GM18907 (cell line): ENCODE measurements around the gene SLC25A44.

Source experiments
- ATAC-seq: cut with Tn5 transposase; IDR thresholded peaks from one replicate; pipeline ENCODE4 v1.9.1; 2021; ENCODE audit warnings: mild to moderate bottlenecking, moderate library complexity; ENCODE audit not compliant: unreplicated experiment

The SLC25A44 gene, protein sequence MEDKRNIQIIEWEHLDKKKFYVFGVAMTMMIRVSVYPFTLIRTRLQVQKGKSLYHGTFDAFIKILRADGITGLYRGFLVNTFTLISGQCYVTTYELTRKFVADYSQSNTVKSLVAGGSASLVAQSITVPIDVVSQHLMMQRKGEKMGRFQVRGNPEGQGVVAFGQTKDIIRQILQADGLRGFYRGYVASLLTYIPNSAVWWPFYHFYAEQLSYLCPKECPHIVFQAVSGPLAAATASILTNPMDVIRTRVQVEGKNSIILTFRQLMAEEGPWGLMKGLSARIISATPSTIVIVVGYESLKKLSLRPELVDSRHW

GRCh38 chr1:156193488-156194299 is at the start of gene SLC25A44:
Gene SLC25A44 (plus strand): TSS chr1:156194104. CDS start chr1:156199848, 5,744 bp downstream.
- peak; percentile 92 for ATAC-seq

DNA sequence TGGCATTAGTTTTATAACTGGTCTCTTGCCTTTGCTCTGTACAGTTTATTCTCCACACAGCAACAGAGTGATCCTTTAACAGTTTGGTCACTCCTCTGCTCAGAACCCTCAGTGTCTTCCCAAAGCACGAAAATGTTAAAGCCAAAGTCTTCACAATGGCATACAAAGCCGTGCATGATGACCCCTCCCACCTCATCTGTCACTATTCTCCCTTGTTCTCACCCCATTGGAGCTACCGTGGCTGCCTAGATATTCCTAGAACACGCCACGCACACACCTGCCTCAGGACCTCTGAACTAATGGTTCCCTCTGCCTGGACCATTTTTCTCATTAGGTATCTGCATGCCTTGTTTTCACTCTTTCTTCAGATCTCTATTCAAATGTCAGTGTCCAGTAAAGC is 49.2 kb upstream of the SLC25A44 start:
- no peak for ATAC-seq

DNA sequence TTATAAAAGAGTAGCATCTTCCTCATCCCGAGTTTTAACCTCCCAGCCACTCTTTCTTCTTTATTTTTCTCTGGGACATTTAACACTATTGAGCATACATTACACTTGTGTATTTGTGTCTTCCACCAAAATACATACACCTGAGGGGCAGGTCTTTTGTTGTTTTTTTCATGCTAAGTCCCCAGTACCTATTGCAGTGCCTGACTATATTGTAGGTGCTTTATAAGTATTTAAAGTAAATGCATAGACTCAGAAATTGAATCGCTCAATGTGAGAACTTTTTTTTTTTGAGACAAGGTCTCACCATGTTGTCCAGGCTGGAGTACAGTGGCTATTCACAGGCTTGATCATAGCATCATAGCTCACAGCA is 48.3 kb upstream of the SLC25A44 start:
- ATAC-seq, result no peak

DNA sequence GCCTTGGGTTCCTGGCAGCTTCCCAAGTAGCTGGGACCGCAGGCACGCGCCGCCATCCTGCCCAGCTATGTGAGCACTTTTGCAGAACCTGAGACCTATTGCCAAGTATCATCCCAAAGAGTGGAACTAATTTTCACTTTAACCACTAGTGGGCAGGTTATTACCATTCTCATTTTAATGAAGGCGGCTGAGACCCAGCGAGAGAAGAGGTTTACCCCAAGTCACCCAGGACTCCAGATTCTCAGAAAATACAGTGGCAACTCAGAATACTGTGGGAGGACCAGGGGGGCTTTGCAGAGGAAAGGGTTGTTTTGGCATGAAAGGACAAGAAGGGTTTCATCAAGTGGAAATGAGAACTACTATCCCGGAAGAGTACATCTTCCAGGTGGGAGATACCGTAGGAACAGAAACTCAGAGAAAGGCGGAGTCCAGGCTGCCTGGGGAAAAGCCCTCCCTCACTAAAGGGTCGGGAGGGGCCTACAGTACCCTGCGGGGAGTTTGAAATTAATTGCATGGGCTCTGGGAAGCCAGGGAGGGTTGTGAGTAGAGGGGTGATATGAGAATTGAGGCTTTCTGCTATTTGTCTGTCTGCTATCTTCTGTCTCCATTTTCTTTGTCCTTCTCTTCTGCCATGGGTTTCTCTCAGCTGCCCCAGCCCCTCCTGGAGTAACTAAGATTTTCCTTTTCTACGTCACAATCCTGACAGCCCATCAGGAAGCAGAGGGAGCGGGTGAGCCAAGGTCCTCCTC is 47.7 kb upstream of the SLC25A44 start:
- ATAC-seq, result peak; percentile 28

DNA sequence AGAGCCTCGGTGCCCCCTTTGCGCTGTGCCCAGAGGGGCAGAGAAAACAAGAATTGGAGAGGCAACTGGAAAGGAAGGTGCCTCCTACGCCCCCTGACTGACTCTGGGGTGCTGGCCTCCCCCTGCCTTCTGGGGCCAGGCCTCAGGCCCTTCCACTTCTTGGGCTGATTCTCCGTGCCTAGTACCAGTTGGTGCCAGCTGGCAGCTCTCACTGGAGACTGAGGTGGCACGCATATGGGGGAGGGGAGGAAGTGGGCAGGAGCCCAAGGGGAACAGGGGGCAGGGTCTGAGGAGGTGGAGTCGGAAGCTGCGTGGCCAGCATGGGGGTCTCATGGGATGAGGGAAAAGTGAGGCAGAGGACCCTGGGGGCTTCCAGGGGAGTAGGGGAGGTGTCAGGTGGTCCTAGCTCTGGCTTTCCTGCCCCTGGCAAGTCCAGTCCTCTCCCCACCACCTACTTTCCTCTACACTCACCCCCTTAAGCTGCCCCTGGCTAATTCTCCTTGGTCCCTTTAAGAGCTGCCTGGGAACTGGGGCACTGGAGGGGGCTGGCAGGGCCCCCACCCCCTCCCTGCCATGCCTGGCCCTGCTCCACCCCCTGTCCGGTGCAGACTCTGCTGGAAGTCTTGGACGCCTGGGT is 47.0 kb upstream of the SLC25A44 start:
- no peak for ATAC-seq

DNA sequence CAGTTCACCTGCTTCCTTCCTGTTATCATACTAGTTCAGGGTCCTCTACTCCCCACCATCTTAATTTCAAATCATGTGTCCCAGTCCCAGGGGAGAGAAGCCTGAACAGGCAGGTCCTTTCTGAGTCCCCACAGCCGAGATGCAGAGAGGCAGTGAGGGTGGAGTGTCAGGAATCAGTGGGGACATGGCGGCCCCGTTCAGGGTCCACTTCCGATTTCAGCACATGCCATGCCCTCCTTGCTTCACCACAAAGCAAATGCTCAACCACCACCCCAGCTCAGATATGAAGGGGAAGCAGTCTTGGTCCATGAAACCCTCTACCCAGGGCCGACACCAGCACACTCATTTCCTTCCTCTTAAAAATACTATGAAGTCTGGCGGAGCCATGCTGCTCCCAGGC is 45.7 kb upstream of the SLC25A44 start:
- no peak for ATAC-seq

GRCh38 chr1:156149374-156150332 is 44.3 kb upstream of the SLC25A44 start:
- ATAC-seq, result peak; percentile 48

DNA sequence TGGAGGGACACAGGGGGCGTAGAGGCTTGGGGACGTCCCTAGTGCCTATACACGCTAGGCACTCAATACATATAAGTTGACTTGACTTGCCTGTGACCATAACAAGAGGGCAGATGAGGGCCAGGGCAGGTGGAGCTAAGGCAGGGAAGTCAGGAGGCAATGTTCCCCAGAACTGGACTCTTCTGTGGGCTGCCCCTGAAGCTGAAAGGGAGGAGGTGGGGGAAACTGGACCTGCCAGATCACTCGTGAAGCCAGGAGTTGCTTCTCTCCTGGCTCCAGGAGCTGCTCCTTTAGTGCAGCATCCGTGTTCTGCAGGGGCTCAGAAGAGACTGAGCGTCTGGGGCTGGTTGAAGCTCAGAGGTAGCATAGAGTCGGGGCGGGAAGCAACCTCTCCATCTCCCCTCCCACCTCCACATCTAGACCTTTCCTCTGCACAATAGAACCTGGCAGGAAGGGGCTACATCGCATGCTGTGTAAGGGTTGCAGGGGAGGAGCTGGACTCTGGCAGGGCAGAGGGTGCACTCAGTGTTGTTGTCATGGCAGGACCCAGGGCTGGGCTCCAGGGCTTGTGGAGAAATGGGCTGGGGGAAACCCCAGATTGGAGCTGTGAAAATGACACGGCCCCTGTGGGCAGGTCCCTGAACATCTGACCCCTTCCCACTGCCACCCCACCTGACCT is 43.4 kb upstream of the SLC25A44 start:
- no peak for ATAC-seq

DNA sequence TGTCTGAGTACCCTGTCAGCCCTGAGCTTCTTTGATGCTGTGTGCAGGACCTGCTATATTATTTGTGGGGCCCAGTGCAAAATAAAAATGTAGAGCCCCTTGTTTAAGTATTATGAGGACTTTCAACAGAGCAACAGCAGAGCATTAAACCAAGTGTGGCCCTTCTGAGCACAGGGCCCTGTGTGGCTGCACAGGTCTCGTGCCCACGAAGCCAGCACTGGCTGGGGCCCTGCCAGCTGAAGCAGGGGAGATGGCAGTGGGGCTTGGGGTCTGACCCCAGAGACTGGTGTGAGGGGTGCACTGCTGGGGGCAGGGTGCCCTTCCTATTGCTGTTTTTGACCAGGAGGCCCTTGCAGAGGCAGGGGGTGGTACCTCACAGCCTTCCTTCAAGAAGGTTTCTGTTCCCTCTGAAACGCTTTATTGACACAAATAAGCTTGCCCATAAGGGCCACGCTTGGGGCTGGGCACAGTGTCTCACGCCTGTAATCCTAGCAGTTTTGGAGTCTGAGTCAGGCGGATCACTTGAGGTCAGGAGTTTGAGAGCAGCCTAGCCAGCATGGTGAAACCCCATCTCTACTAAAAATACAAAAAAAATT is 42.7 kb upstream of the SLC25A44 start:
- ATAC-seq, result no peak

DNA sequence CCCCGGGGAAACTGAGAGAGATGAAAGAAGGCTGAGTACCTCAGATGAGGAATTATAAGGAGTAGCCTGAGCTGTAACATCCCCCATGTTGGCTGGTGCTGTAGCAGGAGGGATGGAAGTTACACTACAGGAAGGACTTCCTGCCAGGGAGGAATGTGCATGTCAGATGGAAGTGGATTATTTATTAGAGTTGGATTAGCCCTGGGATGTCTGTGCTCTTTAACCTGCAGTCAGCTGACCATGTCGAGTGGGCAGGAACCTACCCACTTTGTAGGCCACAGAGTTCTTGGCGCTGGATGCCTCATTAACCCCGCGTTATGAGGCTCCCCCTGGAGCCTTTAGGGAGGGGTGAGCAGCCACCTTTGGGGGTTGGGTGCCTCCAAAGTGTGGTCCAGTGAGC is 41.3 kb upstream of the SLC25A44 start:
- no peak for ATAC-seq

- ATAC-seq, result no peak
These were observed 40.5 kb upstream of the SLC25A44 start, which contains the start of gene SEMA4A for GRCh38 chr1:156153362-156153761. Gene SEMA4A (plus strand): TSS chr1:156153585. CDS start chr1:156154579, 994 bp downstream.

DNA sequence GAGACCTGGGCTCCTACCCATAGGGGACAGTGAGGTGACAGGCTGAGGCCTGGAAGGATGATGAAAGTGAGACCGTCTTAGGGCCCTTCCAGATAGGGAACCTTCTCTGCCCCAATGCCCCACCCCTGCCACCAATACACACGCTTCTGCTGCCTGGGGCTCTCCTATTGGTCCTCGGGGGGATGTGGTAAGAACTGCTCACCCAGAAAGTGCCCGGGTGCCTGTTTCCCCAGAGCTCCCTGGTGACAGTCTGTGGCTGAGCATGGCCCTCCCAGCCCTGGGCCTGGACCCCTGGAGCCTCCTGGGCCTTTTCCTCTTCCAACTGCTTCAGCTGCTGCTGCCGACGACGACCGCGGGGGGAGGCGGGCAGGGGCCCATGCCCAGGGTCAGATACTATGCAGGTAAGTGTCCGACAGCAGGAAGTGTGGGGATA is 39.6 kb upstream of the SLC25A44 start:
- ATAC-seq, result peak; percentile 50

DNA sequence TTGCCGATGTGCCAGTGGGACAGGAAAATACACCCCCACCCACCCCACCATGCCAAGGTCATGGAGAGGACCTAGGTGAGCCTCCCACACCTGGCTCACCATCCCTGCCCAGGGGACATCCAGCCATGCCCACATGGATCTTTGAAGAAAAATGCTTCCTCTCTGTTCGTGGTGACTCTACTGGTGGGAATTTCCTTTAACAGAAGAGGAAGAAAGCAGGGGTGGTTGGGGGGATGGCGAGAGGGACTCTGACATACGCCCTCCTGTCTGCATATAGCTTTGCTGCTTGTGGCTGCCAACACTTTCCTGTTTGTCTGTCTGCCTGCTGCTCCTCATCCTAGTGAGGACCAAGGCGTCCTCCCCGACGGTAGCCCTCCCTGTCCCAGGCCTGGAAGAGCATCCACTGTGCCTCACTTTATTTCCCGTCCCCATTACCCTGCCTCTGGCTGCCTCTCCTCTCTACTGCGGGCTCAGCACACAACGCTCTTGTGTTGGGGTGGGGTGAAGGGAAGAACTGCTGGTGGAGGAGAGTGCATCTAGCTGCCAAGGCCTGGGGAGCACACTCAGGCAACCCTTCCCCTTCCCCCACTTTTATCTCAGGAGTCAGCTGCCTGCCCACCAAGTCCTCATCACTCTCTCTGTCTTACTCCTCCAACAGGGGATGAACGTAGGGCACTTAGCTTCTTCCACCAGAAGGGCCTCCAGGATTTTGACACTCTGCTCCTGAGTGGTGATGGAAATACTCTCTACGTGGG is 38.0 kb upstream of the SLC25A44 start:
- ATAC-seq, result no peak

DNA sequence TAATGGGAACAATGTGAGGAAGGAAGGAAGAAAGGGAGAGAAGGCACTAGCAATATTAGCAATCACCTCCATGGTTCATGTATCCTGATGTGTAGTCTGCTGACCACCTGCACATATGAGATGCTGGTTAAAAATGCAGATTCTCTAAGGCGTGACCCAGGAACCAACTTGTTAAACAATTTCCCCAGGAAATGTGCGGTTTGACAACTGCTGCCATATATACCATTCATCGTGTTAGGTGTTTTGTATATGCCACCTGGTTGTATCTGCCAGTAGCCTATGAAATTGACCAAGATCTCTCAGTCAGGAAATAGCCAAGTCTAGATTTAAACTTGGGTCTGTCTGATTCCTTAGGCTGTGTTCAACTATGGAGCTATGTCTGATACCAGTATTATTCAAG is 36.4 kb upstream of the SLC25A44 start:
- ATAC-seq, result peak; percentile 26

DNA sequence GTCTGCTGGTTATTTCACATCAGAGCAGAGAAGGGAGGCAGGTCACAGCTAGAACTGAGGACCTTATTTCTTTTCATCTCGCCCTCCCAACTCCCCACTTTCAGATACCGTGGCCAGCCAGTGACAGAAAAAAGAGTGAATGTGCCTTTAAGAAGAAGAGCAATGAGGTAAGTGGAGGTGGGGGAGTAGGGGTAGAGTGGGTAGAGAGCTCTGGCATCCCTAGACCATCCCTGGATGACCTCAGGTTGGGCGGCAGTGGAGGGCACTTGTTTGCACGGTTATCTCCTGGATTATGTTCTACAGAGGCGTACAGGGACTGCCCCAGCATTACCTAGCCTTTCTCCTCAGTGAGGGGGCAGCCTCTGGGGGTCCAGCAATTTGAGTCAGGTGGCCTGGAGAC is 35.9 kb upstream of the SLC25A44 start:
- ATAC-seq, result no peak

DNA sequence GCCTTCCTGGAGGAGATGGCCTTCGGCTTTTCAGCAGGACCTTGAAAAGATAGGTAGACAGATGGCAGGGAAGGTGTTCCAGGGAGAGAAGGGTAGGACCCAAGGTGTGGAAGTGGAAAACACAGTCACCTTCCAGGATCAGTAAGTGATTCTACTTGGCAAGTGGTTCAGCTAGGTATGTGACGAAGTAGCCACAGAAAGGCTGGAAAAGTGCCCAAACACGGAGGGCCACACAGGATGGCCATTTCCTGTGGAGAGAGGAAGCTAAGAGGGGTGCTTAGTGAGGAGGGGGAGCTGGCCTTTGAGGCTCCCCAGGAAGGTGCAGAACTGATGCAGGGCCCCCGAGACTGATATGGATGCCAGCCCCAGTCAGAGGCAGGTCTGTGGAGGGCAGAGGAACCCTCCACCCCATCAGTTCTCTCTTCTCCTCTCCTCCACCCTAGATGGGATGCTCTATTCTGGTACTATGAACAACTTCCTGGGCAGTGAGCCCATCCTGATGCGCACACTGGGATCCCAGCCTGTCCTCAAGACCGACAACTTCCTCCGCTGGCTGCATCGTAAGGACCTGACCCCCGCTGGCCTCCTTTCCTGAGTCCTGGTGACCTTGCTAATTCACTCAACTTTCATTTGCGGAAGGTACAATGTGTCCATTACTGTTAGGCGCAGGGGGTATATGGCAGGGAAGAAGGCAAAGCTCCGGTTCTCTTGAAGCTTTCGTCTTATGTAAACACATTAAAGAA is 33.7 kb upstream of the SLC25A44 start:
- ATAC-seq, result no peak

DNA sequence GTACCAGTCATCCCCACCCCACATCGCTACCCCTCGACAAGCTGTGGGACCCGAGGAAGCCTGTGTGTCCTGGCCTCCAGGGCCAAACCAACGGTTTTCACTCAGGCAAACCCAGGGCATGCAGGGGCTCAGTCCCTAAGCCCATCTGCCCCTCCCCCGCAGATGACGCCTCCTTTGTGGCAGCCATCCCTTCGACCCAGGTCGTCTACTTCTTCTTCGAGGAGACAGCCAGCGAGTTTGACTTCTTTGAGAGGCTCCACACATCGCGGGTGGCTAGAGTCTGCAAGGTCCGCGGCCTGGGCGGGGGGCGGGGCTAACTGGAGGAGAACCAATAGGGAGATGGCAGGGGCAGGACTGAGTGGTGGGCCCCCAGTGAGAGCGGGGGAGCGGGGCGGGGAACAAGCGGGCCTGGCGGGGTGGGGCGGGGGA is 33.1 kb upstream of the SLC25A44 start:
- no peak for ATAC-seq
